ENCODE data around the gene TCERG1L.

DNA sequence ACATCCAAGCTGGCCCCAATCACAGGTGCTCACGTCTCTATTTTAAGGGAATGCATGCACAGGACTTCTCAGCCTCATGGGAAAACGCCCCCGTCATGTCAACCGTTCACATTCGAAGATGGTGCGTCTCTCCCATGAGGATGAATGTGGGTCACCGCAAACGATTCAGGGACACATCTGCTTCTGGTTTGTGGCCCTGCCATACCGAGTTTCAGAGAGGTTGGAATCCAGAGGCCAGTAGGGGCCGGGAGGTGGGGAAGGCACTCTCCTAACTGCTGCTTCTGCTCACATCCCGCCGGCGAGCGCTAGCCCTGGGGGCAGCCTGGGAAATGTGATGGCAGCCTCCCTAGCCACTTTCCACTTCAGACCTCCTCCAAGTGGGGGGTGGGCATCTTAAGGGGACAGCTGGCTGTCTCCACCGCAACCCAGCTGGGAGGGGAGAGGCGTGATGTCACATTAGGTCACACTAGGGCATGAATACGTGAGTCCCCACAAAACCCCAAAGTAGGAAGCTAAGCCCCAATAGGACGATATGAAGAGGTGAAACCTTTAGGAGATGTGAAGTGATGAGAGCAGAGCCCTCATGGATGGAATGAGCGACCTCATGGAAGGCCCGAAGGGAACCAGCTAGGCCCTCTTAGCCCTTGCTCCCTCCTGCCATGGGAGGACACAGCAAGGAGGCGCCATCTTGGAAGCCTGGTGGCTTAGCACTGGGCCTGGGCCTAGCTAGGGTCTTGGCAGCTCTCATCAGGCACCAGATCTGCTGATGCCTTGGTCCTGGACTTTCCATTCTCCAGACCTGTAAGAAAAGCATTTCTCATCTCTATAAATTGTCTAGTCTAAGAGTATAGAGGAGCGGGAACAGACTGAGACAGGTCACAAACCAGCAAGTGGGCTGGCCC is 107.8 kb downstream of the TCERG1L start:
- TF ChIP-seq TAF1 (IDR thresholded peaks at IDR 0.05; ENCODE audit: borderline replicate concordance, insufficient read depth, low read length) (no peak), POLR2AphosphoS5 (IDR thresholded peaks at IDR 0.05; ENCODE audit: low read depth, low read length) (no peak)
